Neural progenitor cell (in vitro differentiated cells): ENCODE measurements around the gene PRDM15. TPM values are rescaled to one million over a fixed set of nuclear protein-coding genes. Genes with fewer than 3 reads are reported as not detected.

Experiments
- DNase-seq: peaks from one replicate; pipeline ENCODE4 v3.0.0-alpha.2; 2016; ENCODE audit warnings: low spot score
- H2AFZ ChIP-seq: fragments of 200-600 bp; sonication (generic); replicated peaks from 2 replicates; pipeline ENCODE4 v1.6.1; 2016; ENCODE audit warnings: antibody characterized with exemption
- H3F3A ChIP-seq: fragments of 200-600 bp; sonication (generic); 2 replicates; pipeline ENCODE4 v1.6.1; 2016; ENCODE audit warnings: antibody characterized with exemption, low read depth
- H3K27ac ChIP-seq: fragments of 200-600 bp; sonication (generic); 2 replicates; pipeline ENCODE4 v1.5.1; 2016; ENCODE audit warnings: mild to moderate bottlenecking
- H3K27me3 ChIP-seq: fragments of 200-600 bp; sonication (generic); 2 replicates; pipeline ENCODE4 v1.6.1; 2016; ENCODE audit warnings: mild to moderate bottlenecking, moderate library complexity
- H3K36me3 ChIP-seq: fragments of 200-600 bp; sonication (generic); 2 replicates; pipeline ENCODE4 v1.5.1; 2016
- H3K4me1 ChIP-seq: fragments of 200-600 bp; sonication (generic); 2 replicates; pipeline ENCODE4 v1.6.1; 2016; ENCODE audit warnings: mixed run types
- H3K4me2 ChIP-seq: fragments of 200-600 bp; sonication (generic); 2 replicates; pipeline ENCODE4 v1.6.1; 2016
- H3K4me3 ChIP-seq: fragments of 200-600 bp; sonication (generic); 2 replicates; pipeline ENCODE4 v1.5.1; 2016
- H3K79me2 ChIP-seq: fragments of 200-600 bp; sonication (generic); 2 replicates; pipeline ENCODE4 v1.6.1; 2016; ENCODE audit warnings: low read depth
- H3K9ac ChIP-seq: fragments of 200-600 bp; sonication (generic); 2 replicates; pipeline ENCODE4 v1.6.1; 2016
- H3K9me3 ChIP-seq: fragments of 200-600 bp; sonication (generic); 2 replicates; pipeline ENCODE4 v1.5.1; 2016; ENCODE audit warnings: low read depth
- H4K20me1 ChIP-seq: fragments of 200-600 bp; sonication (generic); 2 replicates; pipeline ENCODE4 v1.6.1; 2016; ENCODE audit warnings: low read depth
- H3K27ac Mint-ChIP-seq: 3 replicates; pipeline ENCODE4 v1.8.0; 2021; ENCODE audit warnings: mixed read lengths
- H3K27me3 Mint-ChIP-seq: 2 replicates; pipeline ENCODE4 v1.8.0; 2022; ENCODE audit warnings: low read depth, mild to moderate bottlenecking, inconsistent platforms, moderate library complexity, mixed read lengths; ENCODE audit not compliant: insufficient read depth
- H3K36me3 Mint-ChIP-seq: 3 replicates; pipeline ENCODE4 v1.8.0; 2021; ENCODE audit warnings: mixed read lengths
- H3K4me1 Mint-ChIP-seq: 3 replicates; pipeline ENCODE4 v1.8.0; 2021; ENCODE audit warnings: mixed read lengths
- H3K4me3 Mint-ChIP-seq: 3 replicates; pipeline ENCODE4 v1.8.0; 2021; ENCODE audit warnings: mild to moderate bottlenecking, moderate library complexity, mixed read lengths
- H3K9me3 Mint-ChIP-seq: 3 replicates; pipeline ENCODE4 v1.8.0; 2020; ENCODE audit warnings: mixed read lengths
- CTCF ChIP-seq: fragments of 200-600 bp; sonication (generic); IDR thresholded peaks from 2 replicates; pipeline ENCODE4 v1.5.1; 2017; ENCODE audit warnings: antibody characterized with exemption, mild to moderate bottlenecking
- EZH2 ChIP-seq: fragments of 200-600 bp; sonication (generic); IDR thresholded peaks from 2 replicates; pipeline ENCODE4 v1.6.1; 2017; ENCODE audit warnings: antibody characterized with exemption, mild to moderate bottlenecking, moderate library complexity
- EZH2phosphoT487 ChIP-seq: fragments of 200-600 bp; sonication (generic); IDR thresholded peaks from 2 replicates; pipeline ENCODE4 v1.6.1; 2017; ENCODE audit warnings: antibody characterized with exemption
- total RNA-seq: library from RNA; depleted of rRNA; stranded (reverse); fragments of >200 nt; gene quantifications from 2 replicates; pipeline ENCODE4 v1.2.3, GENCODE V29; 2015; ENCODE audit warnings: low replicate concordance

PRDM15 gene
- total RNA-seq, 1 donor from 2014 or later, result 9.0 TPM

- H3K27ac Mint-ChIP-seq, result no peak overlapping the region
- H3K4me3 Mint-ChIP-seq, result no peak overlapping the region
- peaks cover 13% of the 10 kb centered on the region for H3K9me3 Mint-ChIP-seq
- DNase-seq, result no peak
- Histone ChIP-seq H3K9me3 (peaks cover 12% of the 10 kb centered on the region), H3K79me2 (no peaks in the 10 kb centered on the region), H2AFZ (no peak overlapping the region), H4K20me1 (no peaks in the 10 kb centered on the region), H3K27me3 (no peaks in the 10 kb centered on the region), H3F3A (no peaks in the 10 kb centered on the region), H3K36me3 (no peaks in the 10 kb centered on the region), H3K4me1 (peaks cover 7% of the 10 kb centered on the region), H3K4me2 (no peak overlapping the region), H3K4me3 (no peak overlapping the region), H3K9ac (no peak overlapping the region), H3K27ac (no peak overlapping the region)
- peaks cover 36% of the 10 kb centered on the region for H3K36me3 Mint-ChIP-seq
- peaks cover 2% of the 10 kb centered on the region for H3K27me3 Mint-ChIP-seq
- TF ChIP-seq CTCF, result no peak
- no peak for TF ChIP-seq EZH2phosphoT487
- TF ChIP-seq EZH2, result no peak
- H3K4me1 Mint-ChIP-seq, result peaks cover 5% of the 10 kb centered on the region
Observed at GRCh38 chr21:41837756-41838297, 41.3 kb downstream of the PRDM15 start.

GRCh38 chr21:41836166-41837015 lies 42.8 kb downstream of the PRDM15 start:
- Histone ChIP-seq H3K4me3 (no peak overlapping the region), H3K9me3 (peaks cover 10% of the 10 kb centered on the region), H3F3A (no peaks in the 10 kb centered on the region), H3K79me2 (no peaks in the 10 kb centered on the region), H3K4me1 (peaks cover 7% of the 10 kb centered on the region), H3K36me3 (no peaks in the 10 kb centered on the region), H2AFZ (no peak overlapping the region), H4K20me1 (no peaks in the 10 kb centered on the region), H3K27me3 (no peaks in the 10 kb centered on the region), H3K4me2 (no peak overlapping the region), H3K27ac (no peak overlapping the region), H3K9ac (no peak overlapping the region)
- TF ChIP-seq EZH2 (no peak), CTCF (no peak), EZH2phosphoT487 (no peak)
- Mint-ChIP-seq H3K27me3 (peaks cover 2% of the 10 kb centered on the region), H3K4me3 (no peak overlapping the region), H3K27ac (peak overlapping the region; percentile 69), H3K9me3 (peaks cover 12% of the 10 kb centered on the region), H3K36me3 (peaks cover 35% of the 10 kb centered on the region), H3K4me1 (peaks cover 5% of the 10 kb centered on the region)
- no peak for DNase-seq

- Histone ChIP-seq H4K20me1 (no peaks in the 10 kb centered on the region), H3K9me3 (peaks cover 4% of the 10 kb centered on the region), H3K27ac (no peak overlapping the region), H3K4me1 (peaks cover 7% of the 10 kb centered on the region), H3K4me3 (no peak overlapping the region), H3F3A (no peaks in the 10 kb centered on the region), H3K27me3 (no peaks in the 10 kb centered on the region), H3K9ac (no peak overlapping the region), H2AFZ (no peak overlapping the region), H3K36me3 (no peaks in the 10 kb centered on the region), H3K79me2 (no peaks in the 10 kb centered on the region), H3K4me2 (no peak overlapping the region)
- H3K27ac Mint-ChIP-seq, result peak overlapping the region; percentile 69
- H3K4me1 Mint-ChIP-seq, result peaks cover 5% of the 10 kb centered on the region
- H3K9me3 Mint-ChIP-seq, result peaks cover 6% of the 10 kb centered on the region
- no peak overlapping the region for H3K4me3 Mint-ChIP-seq
- peaks cover 2% of the 10 kb centered on the region for H3K27me3 Mint-ChIP-seq
- no peak for DNase-seq
- H3K36me3 Mint-ChIP-seq, result peaks cover 29% of the 10 kb centered on the region
- no peak for TF ChIP-seq EZH2phosphoT487
- TF ChIP-seq EZH2, result no peak
- TF ChIP-seq CTCF, result no peak
Observed at GRCh38 chr21:41835711-41836154, 43.4 kb downstream of the PRDM15 start.
